Measurements from ENCODE around the gene PHTF2. TPM values are rescaled to one million over a fixed set of nuclear protein-coding genes. Genes with fewer than 3 reads are reported as not detected.

PHTF2 gene
- polyA plus RNA-seq, 1 of the 3 experiments (the other 2 are of a cell fraction) = 21.2 TPM

- no peak overlapping the region for H3K9ac ChIP-seq
- ChIA-PET CTCF (interaction anchor here (1.5 kb wide), 1 partner anchor 11 kb away, joined by 3 read pairs; no protein-coding TSS in a partner anchor), POLR2A (no interaction called here)
- TF ChIP-seq CTCF (IDR thresholded peaks at IDR 0.05) = no peak
- H2AFZ ChIP-seq (ENCODE audit: low read depth) = no peak overlapping the region
- H3K79me2 ChIP-seq (ENCODE audit: insufficient read depth) = peaks cover 22% of the 10 kb centered on the region
- H3F3A ChIP-seq (replicated peaks; ENCODE audit: insufficient read depth) = peaks cover 10% of the 10 kb centered on the region
- H3K4me3 ChIP-seq (ENCODE audit: low read depth in 2 of 2, low read length in 1 of 2) = no peak overlapping the region
- no peaks in the 10 kb centered on the region for H3K27me3 ChIP-seq (ENCODE audit: insufficient read depth)
- no peaks in the 10 kb centered on the region for H4K20me1 ChIP-seq (ENCODE audit: insufficient read depth)
- no peaks in the 10 kb centered on the region for H3K9me3 ChIP-seq
- 96% methylated on average over 1 of the region's 1 CpG for WGBS (ENCODE audit: low lambda C conversion rate)
- no peaks in the 10 kb centered on the region for H3K9me2 ChIP-seq
- peaks cover 0 to 3% of the 10 kb centered on the region in 2 experiments for H3K36me3 ChIP-seq (replicated peaks in 1 of 2; ENCODE audit: control insufficient read depth in 1 of 2, insufficient read depth in 2 of 2, low read length in 1 of 2)
- H3K4me1 ChIP-seq (ENCODE audit: control insufficient read depth in 1 of 2, insufficient read depth in 2 of 2, low read depth in 1 of 2, low read length in 1 of 2) = no peaks in the 10 kb centered on the region; a peak in 2 of 4 replicates
- no peak overlapping the region for H3K27ac ChIP-seq (ENCODE audit: low read depth in 2 of 2, low read length in 1 of 2)
- no peak for DNase-seq
- H3K4me2 ChIP-seq = no peak overlapping the region
Observed at GRCh38 chr7:77878500-77878899, 79.9 kb downstream of the PHTF2 start.

- no peak overlapping the region for H2AFZ ChIP-seq (ENCODE audit: low read depth)
- H3K4me3 ChIP-seq (ENCODE audit: low read depth in 2 of 2, low read length in 1 of 2) = no peak overlapping the region
- ChIA-PET POLR2A (interaction anchor here (0.7 kb wide), 1 partner anchor 183 kb away, joined by 3 read pairs; the partner anchor contains the start of gene RSBN1L), CTCF (interaction anchor here (1.0 to 1.5 kb wide), 2 partner anchors 12 to 18 kb away, joined by 3 read pairs; no protein-coding TSS in a partner anchor)
- no peaks in the 10 kb centered on the region for H3K27me3 ChIP-seq (ENCODE audit: insufficient read depth)
- H3K9me3 ChIP-seq = no peaks in the 10 kb centered on the region
- H3K27ac ChIP-seq (ENCODE audit: low read depth in 2 of 2, low read length in 1 of 2) = no peak overlapping the region
- H3K79me2 ChIP-seq (ENCODE audit: insufficient read depth) = peaks cover 22% of the 10 kb centered on the region
- peaks cover 10% of the 10 kb centered on the region for H3F3A ChIP-seq (replicated peaks; ENCODE audit: insufficient read depth)
- 78% methylated on average over 2 of the region's 2 CpGs for WGBS (ENCODE audit: low lambda C conversion rate)
- no peaks in the 10 kb centered on the region; a peak in 1 of 4 replicates for H3K4me1 ChIP-seq (ENCODE audit: control insufficient read depth in 1 of 2, insufficient read depth in 2 of 2, low read depth in 1 of 2, low read length in 1 of 2)
- H4K20me1 ChIP-seq (ENCODE audit: insufficient read depth) = no peaks in the 10 kb centered on the region
- peaks cover 0 to 3% of the 10 kb centered on the region in 2 experiments for H3K36me3 ChIP-seq (replicated peaks in 1 of 2; ENCODE audit: control insufficient read depth in 1 of 2, insufficient read depth in 2 of 2, low read length in 1 of 2)
- no peak for TF ChIP-seq SMC3 (IDR thresholded peaks at IDR 0.05; ENCODE audit: low read depth, low read length)
- no peak for TF ChIP-seq REST (IDR thresholded peaks at IDR 0.05; ENCODE audit: low read depth, low read length)
- no peak for TF ChIP-seq RXRA (IDR thresholded peaks at IDR 0.05; ENCODE audit: borderline replicate concordance, low read depth)
- no peak overlapping the region for H3K4me2 ChIP-seq
- H3K9me2 ChIP-seq = no peaks in the 10 kb centered on the region
- no peak overlapping the region for H3K9ac ChIP-seq
- DNase-seq = no peak
Observed at GRCh38 chr7:77879272-77879671, 80.7 kb downstream of the PHTF2 start.
